ENCODE results near the gene ARHGAP6. TPM values are rescaled to one million over a fixed set of nuclear protein-coding genes. Genes with fewer than 3 reads are reported as not detected.

The ARHGAP6 gene
- total RNA-seq, 1 experiment from 2014 or later, result 0.07 TPM

- no CpG with 5 or more reads among the region's 3 CpGs for WGBS (ENCODE audit: extremely low coverage, insufficient read length, low lambda C conversion rate)
- Histone ChIP-seq H3K23ac (ENCODE audit: insufficient read length, low read depth, low read length) (no peak overlapping the region), H2BK5ac (ENCODE audit: insufficient read length, low read length) (no peak overlapping the region), H3K27me3 (ENCODE audit: insufficient read depth, low read length) (no peaks in the 10 kb centered on the region), H2AK5ac (ENCODE audit: insufficient read length, low read length) (no peak overlapping the region), H3K4me1 (ENCODE audit: insufficient read depth, low read length) (no peaks in the 10 kb centered on the region), H3K18ac (ENCODE audit: insufficient read length, low read depth, low read length) (no peak overlapping the region), H3K9me3 (ENCODE audit: control insufficient read depth, low read depth, low read length) (peaks cover 5% of the 10 kb centered on the region), H3K79me2 (ENCODE audit: insufficient read depth, low read length) (no peaks in the 10 kb centered on the region), H4K20me1 (ENCODE audit: control insufficient read depth, insufficient read depth, insufficient read length) (no peaks in the 10 kb centered on the region), H3K56ac (ENCODE audit: insufficient read length, low read depth, low read length) (no peak overlapping the region), H3K79me1 (ENCODE audit: insufficient read depth, low read depth, low read length, poor library complexity, severe bottlenecking) (no peaks in the 10 kb centered on the region), H2BK15ac (ENCODE audit: low read depth, low read length) (no peak overlapping the region), H2BK12ac (ENCODE audit: insufficient read length, low read depth, low read length) (no peak overlapping the region), H3K4me2 (ENCODE audit: insufficient read depth, insufficient read length, low read length) (no peak overlapping the region), H3T11ph (ENCODE audit: low read length) (no peak overlapping the region), H3K4ac (ENCODE audit: low read depth, low read length) (no peak overlapping the region), H3K9ac (ENCODE audit: extremely low read depth, insufficient read length, low read length) (no peak overlapping the region), H2BK20ac (ENCODE audit: low read depth, low read length, poor library complexity, severe bottlenecking) (no peak overlapping the region), H2AFZ (ENCODE audit: low read length) (no peak overlapping the region), H4K8ac (replicated peaks; ENCODE audit: insufficient read length, low read depth, low read length) (no peak overlapping the region), H3K23me2 (ENCODE audit: insufficient read length, low read depth, low read length, poor library complexity, severe bottlenecking) (no peaks in the 10 kb centered on the region), H3K27ac (ENCODE audit: insufficient read length, low read depth, low read length) (no peak overlapping the region), H4K5ac (ENCODE audit: insufficient read length, low read depth, low read length) (no peak overlapping the region), H2BK120ac (ENCODE audit: low read depth, low read length, poor library complexity, severe bottlenecking) (no peak overlapping the region), H3K14ac (ENCODE audit: insufficient read depth, low read length) (no peak overlapping the region), H4K91ac (ENCODE audit: insufficient read length, low read depth, low read length) (no peak overlapping the region)
- no peak overlapping the region for H3K4me3 Mint-ChIP-seq
- H3K27ac Mint-ChIP-seq, result no peak overlapping the region
- no peak for TF ChIP-seq CTCF (conservative IDR thresholded peaks at IDR 0.05)
- no peaks in the 10 kb centered on the region; a peak in 2 of 7 replicates for H3K36me3 Mint-ChIP-seq (ENCODE audit: insufficient read depth in 1 of 3, low read depth in 3 of 3)
- DNase-seq, result no peak
- peaks cover 56 to 65% of the 10 kb centered on the region in 2 experiments for H3K9me3 Mint-ChIP-seq
- H3K27me3 Mint-ChIP-seq (ENCODE audit: low read depth), result peaks cover under 1% of the 10 kb centered on the region; the same call in 1 of the 2 replicates
- peaks cover 5 to 8% of the 10 kb centered on the region in 2 experiments; a peak in 3 of 4 replicates for H3K4me1 Mint-ChIP-seq
Measured at GRCh38 chrX:11434607-11435006, 231.1 kb downstream of the ARHGAP6 start.

Measured in H9 (cell line).